C4-2B (cell line): ENCODE data around the gene ACADS.

Source experiments
- H3K27ac ChIP-seq: fragments of 450-650 bp; 2 replicates; pipeline ENCODE4 v1.5.1; 2017
- ZFX ChIP-seq: fragments of 450-650 bp; IDR thresholded peaks from 2 replicates; pipeline ENCODE4 v1.6.1; 2017
- TF ChIP-seq, protein P1 (sequence below): fragments of 450-650 bp; conservative IDR thresholded peaks from 2 replicates; pipeline ENCODE4 v1.5.1; 2017; ENCODE audit warnings: mild to moderate bottlenecking

ACADS gene

DNA sequence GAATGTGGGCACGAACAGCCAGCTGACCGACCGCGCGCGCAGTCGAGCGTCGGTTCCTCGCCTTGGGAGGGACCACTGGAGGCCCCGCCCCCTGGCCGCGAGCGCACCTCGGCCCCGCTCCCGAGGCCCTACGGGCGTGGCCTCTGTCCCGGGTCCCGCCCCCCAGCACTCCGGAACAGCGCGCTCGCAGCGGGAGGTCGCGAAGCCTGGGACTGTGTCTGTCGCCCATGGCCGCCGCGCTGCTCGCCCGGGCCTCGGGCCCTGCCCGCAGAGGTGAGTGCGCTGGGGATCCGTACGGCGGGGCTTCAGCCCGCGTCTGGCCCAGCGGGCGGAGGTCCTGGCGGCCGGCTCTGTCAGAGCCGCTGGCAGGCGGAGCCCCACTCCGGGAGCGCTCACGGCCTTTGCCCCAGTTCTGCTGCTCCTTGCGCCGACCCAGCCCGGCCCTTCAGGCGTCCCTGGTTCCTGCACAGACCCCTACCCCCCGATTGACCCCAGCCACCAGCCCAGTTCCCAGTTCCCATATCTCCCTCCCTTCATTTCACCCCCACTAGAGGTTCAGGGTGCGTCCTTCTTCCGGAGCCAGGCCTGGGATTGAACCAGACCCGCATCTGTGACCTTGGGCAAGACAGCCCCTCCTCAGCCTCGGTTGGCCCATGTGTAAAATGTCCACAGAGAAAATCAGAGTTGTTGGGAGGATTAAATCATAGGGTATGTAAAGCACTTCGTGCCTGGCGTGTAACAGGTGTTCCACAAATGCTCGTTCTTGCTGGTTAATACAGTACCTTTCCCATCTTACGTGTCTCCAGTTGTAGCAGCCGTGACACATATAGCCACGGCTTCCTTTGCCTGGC, at the start of gene ACADS:
Gene ACADS (plus strand): TSS at position 168 of the 851 bp plus-strand sequence. CDS start 60 bp downstream, at position 228.
- TF ChIP-seq, protein P1, sequence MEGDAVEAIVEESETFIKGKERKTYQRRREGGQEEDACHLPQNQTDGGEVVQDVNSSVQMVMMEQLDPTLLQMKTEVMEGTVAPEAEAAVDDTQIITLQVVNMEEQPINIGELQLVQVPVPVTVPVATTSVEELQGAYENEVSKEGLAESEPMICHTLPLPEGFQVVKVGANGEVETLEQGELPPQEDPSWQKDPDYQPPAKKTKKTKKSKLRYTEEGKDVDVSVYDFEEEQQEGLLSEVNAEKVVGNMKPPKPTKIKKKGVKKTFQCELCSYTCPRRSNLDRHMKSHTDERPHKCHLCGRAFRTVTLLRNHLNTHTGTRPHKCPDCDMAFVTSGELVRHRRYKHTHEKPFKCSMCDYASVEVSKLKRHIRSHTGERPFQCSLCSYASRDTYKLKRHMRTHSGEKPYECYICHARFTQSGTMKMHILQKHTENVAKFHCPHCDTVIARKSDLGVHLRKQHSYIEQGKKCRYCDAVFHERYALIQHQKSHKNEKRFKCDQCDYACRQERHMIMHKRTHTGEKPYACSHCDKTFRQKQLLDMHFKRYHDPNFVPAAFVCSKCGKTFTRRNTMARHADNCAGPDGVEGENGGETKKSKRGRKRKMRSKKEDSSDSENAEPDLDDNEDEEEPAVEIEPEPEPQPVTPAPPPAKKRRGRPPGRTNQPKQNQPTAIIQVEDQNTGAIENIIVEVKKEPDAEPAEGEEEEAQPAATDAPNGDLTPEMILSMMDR: no peak
- peak; percentile 73 for TF ChIP-seq ZFX
- H3K27ac ChIP-seq: peak within 1 kb of the TSS; percentile 74

- TF ChIP-seq, protein P1: no peak
- TF ChIP-seq ZFX: no peak
- peak overlapping the region; percentile 84 for H3K27ac ChIP-seq
Observed at GRCh38 chr12:120677765-120678473, 47.7 kb upstream of the ACADS start.

GRCh38 chr12:120678572-120678971, 47.1 kb upstream of the ACADS start:
- peak overlapping the region; percentile 84 for H3K27ac ChIP-seq
- TF ChIP-seq, protein P1: no peak
- no peak for TF ChIP-seq ZFX

DNA sequence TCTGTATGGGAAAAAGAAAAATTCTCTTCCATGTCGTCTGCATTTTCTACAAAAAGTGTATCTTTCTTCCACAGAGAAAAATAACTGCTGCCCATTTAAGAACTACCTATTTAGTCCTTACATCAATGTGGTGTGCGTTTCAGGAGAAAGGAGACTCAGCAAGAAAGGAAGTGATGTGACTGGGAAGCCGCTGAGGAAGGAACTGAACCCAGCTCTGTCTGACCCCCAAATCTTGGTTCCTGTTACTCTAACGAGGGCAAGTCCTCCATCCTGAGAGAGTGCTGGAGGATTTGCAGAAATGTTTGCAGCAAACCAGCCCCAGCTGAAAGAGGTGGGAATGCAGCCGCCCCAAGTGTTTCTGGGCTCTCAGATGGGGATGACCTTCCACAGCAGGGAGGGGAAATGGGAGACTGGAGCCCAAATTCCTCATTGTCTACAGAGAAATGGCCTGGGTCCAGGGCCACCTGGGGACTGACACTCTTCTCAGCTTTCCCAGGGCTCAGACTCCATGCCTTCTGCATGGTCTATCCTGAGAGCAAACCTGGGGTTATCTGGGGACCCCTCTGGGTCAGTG, 45.4 kb upstream of the ACADS start:
- H3K27ac ChIP-seq: no peak overlapping the region; the same call in 1 of the 2 replicates
- TF ChIP-seq, protein P1: no peak
- TF ChIP-seq ZFX: no peak

DNA sequence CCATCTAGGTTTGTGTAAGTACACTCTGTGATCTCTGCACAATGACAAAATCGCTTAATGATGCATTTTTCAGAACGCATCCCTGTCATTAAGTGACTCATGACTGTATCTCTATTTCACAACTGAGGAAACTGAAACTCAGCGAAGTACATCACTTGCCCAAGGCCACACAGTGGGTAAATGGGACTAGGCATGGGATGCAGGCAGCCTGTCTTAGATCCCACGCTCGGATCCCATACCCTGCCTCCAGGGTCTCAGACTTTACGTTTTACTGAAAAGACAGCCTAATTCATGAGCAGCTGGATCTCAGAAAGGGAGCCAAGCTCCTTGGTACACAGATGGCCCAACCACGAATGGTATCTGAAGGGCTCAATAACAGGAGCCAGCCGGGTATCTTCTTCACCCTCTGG, 41.1 kb upstream of the ACADS start:
- no peak overlapping the region; the same call in 1 of the 2 replicates for H3K27ac ChIP-seq
- TF ChIP-seq, protein P1: no peak
- TF ChIP-seq ZFX: no peak

DNA sequence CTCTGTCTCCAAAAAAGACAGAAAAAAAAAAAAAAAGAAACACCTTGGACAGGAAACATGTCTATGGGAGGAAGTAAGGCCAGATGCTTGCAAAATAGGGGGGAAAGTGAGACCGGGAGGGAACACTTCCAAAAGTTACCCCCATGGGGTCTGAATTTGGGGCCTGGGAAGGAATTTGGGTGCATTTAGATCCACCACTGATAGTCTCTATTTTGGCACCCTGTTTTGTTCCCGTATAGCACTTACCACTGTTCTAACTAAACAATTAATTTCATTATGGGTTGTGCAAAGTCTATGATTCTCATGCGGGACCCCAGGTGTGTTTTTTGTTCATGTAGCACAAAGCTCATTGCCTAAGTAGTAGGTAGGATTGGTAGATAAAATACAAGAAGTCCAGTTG, 40.1 kb upstream of the ACADS start:
- H3K27ac ChIP-seq: no peak overlapping the region; the same call in 1 of the 2 replicates
- TF ChIP-seq, protein P1: no peak
- TF ChIP-seq ZFX: no peak
